HG03457 (cell line): Measurements from ENCODE around the gene MAPK12.

ENCODE experiments used
- ATAC-seq: cut with Tn5 transposase; IDR thresholded peaks from one replicate; pipeline ENCODE4 v1.9.1; 2021; ENCODE audit warnings: moderate number of reproducible peaks; ENCODE audit not compliant: unreplicated experiment

MAPK12 gene

GRCh38 chr22:50236731-50237409, 24.6 kb downstream of the MAPK12 start:
- no peak for ATAC-seq

- ATAC-seq: no peak
These were observed 28.3 kb downstream of the MAPK12 start for GRCh38 chr22:50233223-50233622.

GRCh38 chr22:50232481-50233151, 28.9 kb downstream of the MAPK12 start:
- ATAC-seq: no peak

GRCh38 chr22:50229370-50229769, 32.1 kb downstream of the MAPK12 start:
- ATAC-seq: no peak

- no peak for ATAC-seq
These were observed 33.1 kb downstream of the MAPK12 start for GRCh38 chr22:50228366-50228765.

GRCh38 chr22:50227579-50228215, 33.8 kb downstream of the MAPK12 start:
- ATAC-seq: no peak

- ATAC-seq: no peak
These were observed 34.7 kb downstream of the MAPK12 start for GRCh38 chr22:50226875-50227165.

- no peak for ATAC-seq
These were observed 35.2 kb downstream of the MAPK12 start for GRCh38 chr22:50226063-50226874.

GRCh38 chr22:50225200-50225969, 36.1 kb downstream of the MAPK12 start:
- no peak for ATAC-seq

GRCh38 chr22:50224071-50224470, 37.4 kb downstream of the MAPK12 start:
- no peak for ATAC-seq

- no peak for ATAC-seq
These were observed 39.0 kb downstream of the MAPK12 start for GRCh38 chr22:50222508-50222907.

- ATAC-seq: no peak
These were observed 39.8 kb downstream of the MAPK12 start for GRCh38 chr22:50221410-50222300.

GRCh38 chr22:50220603-50221409, 40.7 kb downstream of the MAPK12 start:
- no peak for ATAC-seq

GRCh38 chr22:50219800-50220602, 41.5 kb downstream of the MAPK12 start:
- no peak for ATAC-seq

GRCh38 chr22:50218996-50219727, 42.3 kb downstream of the MAPK12 start:
- no peak for ATAC-seq

GRCh38 chr22:50218153-50218995, 43.1 kb downstream of the MAPK12 start:
- ATAC-seq: no peak
